Measurements from ENCODE around the gene CTNND2.

CTNND2 gene

DNA sequence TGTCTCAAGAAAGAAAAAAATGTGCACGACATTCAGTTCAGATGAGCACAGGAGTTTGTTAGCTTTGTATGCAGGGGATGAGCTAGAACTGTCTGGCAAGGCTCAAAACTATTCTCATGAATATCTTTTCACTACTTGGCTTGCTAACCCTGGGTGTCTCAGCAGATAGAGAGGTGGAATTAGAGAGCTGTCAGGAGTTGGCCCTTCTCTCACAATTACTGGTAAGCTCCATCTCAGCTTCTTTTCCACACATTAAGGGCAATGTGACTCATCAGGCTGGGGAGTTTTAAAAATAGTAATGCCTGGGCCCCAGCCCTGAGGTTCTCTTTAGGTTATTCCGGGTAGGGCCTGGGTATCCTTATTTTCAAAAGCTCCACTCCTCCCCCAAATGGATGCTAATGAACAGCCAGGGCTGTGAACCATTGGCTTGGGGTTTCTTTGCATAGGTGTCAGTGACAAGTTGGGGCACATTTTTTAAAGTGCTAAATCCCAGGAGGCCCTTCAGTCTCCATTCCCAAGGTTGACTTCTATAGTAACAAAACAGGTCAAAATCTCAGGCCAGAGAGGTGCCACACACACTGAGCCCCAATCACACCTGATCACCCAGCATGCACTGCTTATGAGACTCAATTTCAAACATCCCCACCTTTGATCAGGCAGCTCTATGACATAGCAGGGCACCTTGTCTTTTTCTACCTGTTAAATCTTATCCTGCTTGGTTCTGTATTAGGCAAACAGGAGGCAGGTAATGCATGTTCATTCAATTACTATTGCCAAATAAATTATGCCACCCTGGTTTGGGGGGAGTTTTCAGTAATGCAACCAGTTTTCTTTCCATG, 903.5 kb downstream of the CTNND2 start:
- no peak for DNase-seq

DNA sequence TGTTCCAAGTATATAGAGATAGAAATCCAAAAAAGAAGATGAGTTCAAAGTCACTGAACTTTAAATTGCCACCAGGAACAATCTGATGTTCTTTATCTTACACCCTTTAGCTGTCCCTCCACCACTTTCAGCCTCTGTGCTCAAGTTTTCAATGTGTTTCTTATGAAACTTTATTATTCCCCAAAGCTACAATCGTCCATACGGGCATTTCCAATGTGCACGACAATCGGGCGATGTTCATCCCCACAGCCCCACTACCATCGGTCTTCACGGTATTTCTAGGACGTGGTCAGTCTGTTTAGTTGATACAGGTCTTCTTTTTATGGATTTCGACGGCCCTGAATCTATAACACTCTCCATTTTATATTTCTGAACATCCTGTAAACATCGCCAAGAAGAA, 904.5 kb downstream of the CTNND2 start:
- no peak for DNase-seq

DNA sequence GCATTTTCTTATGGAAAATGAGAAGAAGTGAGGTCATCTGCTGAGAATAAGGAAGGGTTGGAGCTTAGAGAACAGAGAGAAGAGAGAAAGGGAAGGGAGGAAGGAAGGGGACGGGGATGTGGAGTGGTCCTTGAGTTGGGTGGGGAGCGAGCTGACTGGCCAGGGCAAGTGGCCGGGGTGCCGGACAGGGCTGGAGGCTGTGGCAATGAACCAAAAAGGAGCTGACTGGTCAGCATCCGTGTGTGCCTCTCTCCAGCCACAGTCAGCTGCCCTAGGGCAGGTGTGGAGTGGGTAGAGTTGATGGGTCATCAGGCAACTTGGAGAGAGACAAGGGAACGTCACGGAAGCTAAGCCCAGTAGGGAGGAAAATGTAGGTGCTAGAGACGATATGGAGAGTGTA, 908.4 kb downstream of the CTNND2 start:
- no peak for DNase-seq

DNA sequence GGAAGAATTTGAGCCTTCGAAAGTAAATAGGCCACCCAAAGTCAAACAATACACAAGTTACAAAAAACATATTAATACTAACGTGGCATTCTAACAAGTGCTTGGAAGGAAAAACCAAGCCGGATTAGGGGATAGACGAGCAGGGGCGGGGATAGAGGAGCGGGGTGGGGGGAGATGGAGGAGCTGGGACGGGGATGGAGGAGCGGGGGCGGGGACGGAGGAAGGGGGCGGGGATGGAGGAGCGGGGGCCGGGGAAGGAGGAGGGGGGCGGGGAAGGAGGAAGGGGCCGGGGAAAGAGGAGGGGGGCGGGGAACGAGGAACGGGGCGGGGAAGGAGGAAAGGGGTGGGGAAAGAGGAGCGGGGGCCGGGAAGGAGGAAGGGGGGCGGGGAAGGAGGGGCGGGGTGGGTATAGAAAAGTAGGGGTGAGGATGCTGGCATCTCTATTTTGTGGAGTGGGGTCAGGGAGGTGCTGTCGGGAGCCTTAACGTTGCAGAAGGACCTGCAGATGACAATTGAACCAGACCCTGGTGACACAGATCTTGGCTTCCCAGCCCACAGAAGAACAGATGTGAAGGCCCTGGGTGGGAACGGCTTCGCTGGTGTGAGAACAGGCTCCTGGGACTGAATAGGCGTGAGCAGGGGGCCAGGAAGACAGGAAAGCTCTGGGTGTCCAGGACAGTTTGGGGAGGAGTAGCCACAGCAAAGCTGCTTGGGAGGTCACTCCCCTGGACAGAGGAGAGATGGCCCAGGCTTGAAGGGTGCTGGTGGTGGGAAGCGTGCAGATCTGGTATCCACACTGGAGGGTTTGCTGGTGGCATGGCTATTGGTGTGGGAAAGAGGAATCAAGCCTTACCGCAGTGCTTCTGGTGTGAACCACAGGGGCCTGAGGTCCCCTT, 909.9 kb downstream of the CTNND2 start:
- DNase-seq, result no peak

DNA sequence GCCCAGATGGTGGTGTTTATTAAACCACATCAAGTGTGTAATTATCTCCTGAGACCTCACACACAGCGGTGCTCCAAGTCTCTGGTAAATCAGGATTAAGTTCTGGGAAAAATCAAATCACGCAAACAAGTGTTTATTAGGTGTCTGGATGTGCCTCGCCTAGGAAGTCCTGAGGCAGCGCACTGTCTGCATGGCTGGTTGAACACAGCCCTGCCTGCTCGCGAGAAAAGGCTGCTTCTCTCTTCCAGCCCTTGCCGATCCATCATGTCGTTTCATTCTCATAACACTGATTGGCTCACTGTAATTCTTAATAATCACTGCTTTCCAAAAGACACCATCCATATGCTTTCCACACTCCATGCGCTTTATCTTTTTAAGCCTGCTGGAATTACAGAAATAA, 913.6 kb downstream of the CTNND2 start:
- no peak for DNase-seq

DNA sequence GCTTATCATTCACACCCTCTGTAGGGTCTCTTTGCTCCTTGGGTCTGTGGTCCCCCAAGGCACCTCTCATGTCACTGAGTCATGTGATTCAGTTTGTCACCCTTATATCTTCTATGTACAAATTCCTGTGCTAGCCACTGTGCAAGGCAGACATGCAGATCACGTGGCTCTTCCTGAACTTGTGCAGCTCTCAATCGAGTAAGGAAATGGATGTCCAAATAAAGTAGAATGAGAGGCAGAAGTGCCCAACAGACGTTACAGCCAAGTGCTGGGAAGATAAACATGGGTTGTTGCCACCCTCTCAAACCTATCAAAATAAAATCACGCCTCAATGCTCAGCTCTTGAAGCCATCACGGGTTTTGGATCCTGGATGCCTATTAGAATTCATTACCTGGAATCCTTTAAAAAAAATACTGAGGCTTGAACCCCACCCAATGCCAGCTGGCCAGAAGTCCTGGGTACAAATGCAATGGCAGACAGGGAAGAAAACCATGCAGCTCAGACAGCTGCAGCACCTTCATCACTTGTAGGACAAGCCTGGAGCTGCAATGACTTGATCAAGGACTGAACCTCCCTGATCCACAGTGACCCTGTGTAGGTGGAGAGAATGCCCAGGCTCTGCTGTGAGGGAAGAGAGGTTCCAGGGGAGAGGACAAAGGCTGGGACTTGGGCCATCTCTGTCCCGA, 914.5 kb downstream of the CTNND2 start:
- DNase-seq, result no peak

DNA sequence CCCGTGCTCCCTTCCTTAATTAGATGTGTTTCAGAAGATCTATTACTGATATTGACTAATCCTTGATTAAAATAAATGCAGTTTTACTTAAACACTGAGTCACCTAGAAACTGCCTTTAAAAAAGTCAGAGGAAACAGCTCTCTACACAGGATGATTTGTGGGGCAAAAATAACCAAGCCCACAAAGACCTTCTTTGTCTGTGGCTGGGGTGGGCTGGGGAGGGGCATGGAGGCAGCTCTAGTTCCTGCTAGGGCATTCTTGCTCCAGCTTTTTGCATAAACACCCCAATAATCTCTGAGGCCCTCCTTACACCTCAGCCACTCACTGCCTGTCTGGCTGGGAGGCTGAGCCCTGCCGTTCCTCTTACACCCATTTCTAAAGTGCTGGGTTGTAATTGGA, 915.6 kb downstream of the CTNND2 start:
- DNase-seq, result no peak

DNA sequence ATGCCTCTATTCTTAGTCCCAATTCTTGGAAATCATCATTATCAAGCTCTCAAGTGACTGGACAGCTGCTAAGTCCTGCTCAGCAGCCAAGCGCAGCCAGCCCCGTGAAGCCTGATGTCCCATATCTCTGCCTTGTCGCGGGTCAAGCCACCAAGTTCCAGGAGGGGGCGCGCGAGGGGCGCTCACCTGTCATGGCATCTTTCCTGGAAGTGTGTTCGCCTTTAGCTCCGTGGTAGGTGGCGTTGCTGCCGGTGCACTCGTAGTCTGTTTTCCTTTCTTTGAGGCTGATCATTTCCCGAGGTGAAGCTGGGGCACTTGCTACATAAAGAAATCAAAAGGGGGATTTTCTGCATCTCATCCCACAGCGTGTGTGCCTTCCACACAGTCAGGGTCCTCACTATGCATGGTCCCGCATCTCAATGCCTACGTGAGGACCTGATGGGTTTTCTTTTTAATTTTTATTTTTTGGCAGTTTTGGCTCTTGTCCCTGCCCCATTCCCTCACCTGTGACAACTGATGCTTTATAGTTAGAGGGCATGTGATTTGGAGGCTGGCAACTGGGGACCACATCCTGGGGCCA, 916.2 kb downstream of the CTNND2 start:
- DNase-seq, result peak; percentile 69

DNA sequence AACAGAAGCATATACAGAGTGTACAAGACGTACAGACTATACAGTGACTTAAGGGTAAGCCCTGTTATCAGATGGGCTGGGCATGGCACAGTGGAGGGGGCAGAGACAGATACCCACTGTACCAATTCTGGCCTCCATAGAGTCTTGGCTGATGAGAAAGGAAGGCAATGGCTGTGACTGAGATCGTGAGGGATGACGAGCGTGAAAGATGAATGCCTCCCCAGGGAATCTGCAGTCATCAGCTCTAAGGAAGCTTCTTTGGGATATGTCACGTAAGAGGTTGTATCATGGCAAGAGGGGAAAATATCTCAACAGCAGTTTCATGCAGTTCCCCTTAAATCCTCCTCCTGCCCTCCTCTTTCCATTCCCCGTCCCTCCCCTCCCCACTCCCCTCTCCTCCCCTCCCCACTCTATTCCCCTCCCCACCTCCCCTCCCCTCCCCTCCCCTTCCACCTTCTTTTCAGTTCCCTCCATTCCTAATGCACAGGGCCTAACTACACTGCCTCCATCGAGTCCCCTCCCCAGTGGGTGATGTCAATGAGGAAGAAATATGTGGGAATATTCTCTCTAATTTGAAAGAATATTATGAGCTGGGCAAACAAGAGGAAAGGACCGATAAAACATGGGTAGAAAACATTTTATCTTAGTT, 916.8 kb downstream of the CTNND2 start:
- no peak for DNase-seq

DNA sequence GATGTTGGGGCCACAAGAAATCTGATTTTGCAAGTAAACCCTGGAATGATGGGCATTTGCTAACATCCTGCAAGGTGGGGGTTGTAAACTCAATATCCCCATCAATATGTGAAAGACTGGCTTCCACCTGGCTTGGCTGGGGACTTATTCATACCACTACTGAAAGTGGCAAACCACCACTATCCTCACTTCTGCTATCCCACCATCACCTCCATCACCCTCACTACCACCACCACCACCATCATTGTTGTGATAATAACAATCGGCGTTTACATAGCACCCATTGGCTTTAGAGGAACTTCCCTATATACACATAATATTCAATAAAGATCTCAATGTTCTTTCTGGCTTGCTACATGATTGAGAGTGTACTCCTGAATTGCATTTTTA, 918.5 kb downstream of the CTNND2 start:
- no peak for DNase-seq

DNA sequence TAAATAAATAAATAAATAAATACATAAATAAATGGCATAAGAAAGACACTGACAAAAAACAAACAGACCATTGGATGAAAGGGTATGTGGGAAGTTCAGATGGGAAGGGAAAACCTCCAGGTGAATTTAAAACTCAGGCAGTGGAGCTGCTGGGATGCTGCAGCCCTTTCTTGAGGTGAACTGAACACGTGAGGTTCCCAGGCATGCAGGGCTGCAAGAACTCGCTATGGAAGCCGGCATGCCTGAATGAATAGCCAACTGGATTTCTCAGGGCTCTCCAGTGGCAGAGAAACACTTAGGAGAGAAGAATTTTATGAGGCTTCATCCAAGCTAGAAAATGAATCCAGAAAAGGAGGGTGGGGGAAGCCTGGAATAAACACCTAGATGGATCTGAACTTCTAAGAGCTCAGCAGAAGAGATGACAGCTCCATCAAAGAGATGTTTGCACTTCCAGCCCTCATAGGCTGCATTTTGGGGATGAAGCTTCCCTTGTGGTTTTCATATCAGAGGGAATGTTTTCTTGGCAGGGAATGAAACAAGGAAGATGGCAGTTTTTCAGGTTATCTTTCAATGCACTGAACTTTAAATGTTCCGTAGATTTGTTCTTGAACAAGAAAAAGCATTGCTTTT, 919.0 kb downstream of the CTNND2 start:
- DNase-seq, result no peak

DNA sequence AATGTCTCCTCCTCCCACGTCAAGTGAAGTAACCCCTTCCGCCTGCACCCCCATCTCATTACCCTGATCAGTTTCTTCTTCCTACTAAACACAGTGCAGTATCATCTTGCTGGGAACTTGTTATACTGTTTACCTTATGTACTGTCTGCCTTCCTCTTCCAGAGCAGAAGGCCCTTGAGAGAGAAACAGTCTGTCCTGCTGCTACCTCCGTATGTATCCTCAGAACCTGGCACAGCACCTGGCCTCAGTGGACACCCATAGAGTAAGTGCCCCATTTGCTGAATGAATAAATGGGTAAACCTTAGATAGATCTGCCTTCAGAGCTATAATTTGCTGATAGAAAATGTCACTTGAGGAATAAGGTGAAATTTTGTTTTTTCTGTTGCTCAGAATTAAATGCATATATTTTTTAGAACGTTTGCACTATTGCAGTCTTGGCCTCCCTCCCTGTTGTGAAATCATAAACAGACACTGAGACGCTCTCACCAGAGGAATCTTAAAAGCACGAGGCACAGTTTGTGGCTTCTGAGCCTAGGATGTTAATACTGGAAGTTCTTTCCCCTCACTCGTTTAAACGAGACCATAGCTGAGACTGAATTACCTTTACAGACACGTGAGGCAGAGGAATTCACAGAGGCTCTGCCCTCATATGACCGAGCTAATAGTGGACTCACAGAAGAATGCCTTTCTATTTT, 920.1 kb downstream of the CTNND2 start:
- DNase-seq, result no peak

DNA sequence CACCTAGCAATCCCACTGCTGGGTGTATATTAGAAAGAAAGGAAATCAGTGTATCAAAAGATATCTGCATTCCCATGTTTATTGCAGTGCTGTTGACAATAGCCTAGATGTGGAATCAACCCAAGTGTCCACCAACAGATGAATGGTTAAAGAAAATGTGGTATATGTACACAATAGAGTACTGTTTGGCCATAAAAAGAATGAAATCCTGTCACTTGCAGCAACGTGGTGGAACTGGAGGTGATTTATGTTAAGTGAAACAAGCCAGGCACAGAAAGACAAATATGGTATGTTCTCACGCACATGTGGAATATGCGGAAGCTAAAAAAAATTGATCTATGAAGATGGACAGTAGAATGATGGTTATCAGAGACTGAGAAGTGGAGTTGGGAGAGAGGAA, 921.6 kb downstream of the CTNND2 start:
- DNase-seq, result no peak

DNA sequence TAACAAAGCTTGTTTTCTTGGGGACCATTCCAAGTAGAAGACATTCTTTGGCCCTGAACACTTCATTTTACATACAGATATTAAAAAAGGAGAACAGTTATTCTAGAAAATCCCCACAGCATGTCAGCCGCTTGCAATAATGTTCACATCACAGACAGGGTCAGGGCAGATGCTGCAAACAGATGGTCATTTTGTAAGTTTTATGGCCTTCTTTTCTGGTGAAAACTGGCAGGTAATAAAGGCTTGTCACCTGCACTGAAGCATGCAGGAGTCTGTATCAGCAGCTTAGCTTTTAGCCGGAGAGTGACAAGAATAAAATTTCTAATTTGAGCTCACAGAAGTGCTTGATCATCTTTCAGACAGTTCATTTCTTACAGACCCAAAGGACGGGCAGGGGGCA, 922.3 kb downstream of the CTNND2 start:
- DNase-seq, result no peak

DNA sequence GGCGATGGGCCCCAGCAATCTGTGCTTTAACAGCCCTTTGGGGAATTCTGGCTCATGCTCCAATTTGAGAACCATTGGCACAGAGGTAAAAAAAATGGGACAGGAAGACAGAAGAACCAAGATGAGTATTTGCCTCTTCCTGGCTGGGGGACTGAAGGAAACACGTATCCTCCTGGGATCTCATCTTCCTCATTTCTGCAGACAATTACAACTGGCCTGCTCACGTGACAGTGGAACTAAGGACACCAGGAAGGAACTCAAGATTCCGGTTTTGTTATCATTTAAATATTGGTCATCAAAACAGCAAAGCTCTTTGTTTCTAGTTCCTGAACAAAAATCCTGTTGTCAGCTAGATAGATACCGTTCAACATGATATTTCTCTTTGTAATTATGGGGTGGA, 927.2 kb downstream of the CTNND2 start:
- no peak for DNase-seq

DNA sequence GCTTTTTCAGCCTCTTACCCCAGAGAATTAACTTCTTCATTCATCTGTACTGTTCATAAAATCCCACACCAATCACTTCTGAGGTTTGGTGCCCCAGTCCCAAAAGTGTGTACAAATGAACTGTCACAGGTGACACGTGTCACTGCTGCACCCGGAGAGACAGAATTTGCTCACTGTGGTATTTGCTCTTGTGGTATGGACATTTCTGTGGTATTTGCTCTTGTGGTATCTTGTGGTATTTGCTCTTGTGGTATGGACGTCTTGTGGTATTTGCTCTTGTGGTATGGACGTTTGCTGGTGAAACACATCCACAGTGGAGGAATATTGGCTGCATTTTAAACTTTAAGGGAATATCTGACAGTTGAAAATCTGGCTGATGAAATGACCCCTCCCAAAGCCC, 928.3 kb downstream of the CTNND2 start:
- no peak for DNase-seq

DNA sequence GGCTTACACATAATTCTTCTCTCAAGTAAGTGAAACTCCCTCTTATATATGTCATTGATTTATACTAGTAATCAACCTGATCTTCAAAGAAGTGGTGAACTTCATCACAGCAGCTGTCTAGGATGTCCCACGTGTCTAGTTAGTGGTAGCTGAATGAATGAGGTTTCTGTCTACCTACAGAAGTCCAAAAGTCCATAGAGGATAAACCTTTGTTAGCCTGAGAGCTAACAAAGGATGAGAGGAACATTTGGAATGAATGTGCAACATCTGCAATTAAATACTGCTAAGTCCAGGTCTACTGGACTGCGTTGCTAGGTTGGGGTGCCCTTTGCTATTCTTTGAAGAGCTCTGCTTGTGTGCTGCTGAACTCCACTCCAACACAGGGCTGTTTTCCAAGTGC, 929.4 kb downstream of the CTNND2 start:
- DNase-seq, result no peak

DNA sequence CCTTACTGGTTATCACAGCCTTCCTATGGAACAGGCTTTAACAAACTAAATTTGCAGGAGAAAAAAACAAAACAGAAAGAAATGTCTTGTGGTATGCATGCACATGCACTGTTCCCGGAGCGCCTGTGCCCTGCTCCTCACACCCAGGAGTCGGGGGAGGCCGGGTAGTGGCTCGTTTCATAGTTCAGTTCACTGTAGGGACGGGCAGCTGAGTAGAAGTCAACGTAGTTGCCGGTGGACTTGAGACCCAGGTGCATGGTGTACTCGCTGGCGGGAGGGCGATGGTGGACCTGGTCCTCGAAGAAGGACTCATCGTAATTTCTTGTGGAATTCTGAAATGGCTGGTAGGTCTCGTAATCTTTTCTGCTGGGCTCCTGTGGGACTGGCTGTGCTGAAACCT, 930.9 kb downstream of the CTNND2 start:
- DNase-seq, result no peak

DNA sequence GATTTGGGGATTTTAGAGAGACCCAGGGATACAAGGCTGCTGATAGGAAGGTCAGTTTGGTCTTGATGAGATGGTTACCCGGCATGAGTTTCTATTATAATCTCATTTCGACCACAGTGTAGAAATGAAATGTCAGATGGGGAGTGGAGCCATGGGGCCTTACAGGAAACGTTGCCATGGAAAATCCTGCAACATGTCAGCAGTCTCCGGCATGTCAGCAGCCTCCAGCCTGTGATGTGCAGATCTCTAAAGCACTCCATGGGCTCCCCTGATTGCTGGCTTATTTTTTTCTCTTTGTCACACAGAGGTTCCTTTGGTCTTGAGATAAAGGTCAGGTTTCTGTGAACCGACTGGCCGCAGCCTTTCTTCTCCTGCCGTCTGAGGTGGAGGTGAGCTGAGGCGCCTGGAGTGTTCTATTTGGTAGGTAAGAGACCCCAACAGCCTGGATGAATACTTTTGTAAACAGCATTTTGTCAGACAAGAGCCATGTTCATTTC, 934.5 kb downstream of the CTNND2 start:
- DNase-seq, result no peak

DNA sequence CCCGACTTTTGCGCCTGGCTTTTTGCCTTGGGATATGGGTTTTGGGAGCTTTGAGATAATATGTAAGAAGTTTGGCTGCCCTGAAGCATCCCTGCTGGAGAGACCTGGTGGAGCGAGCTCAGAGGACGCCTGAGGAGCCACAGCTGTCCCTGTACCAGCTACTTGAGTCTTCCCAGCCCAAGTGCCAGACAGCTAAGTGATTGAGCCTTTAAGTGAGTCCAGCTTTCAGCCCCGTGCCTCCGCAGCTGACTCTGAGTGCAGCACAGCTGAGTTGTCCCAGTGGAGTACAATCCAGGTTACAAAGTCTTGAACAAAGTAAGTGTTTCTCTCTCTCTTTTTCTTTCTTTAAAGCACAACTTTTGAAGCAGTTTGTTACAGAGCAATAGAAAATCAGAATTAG, 939.4 kb downstream of the CTNND2 start:
- no peak for DNase-seq

DNA sequence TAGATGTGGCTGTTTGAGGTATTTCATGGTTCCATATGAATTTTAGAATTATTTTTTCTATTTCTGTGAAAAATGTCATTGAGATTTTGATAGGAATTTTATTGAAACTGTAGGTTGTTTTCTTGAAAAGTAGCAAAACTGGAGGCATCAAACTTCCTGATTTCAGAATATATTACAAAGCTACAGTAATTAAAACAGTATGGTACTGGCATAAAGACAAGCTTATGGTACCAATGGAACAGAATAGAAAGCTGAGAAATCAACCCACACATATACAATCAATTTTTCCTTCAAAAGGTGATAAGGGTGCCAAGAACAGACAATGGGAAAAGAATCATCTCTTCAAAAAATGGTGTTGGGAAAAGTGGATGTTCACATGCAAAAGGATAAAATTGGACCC, 945.5 kb downstream of the CTNND2 start:
- no peak for DNase-seq

All from stimulated activated CD4-positive, alpha-beta T cell treated with anti-CD3 and anti-CD28 coated beads, Interleukin-4, amount 100 ng/mL, for 1 hour (primary cell).